Astrocyte (in vitro differentiated cells and primary cell): ENCODE measurements around the gene PLXNB2. TPM values are rescaled to one million over a fixed set of nuclear protein-coding genes. Genes with fewer than 3 reads are reported as not detected.
A peak's percentile ranks its signal among the peaks of the same experiment; 100 is the strongest.

Experiments
- DNase-seq: peaks from one replicate; pipeline ENCODE4 v3.0.0-alpha.2; 2010; ENCODE audit warnings: low read depth
- FAIRE-seq: peaks from 2 replicates; lab custom pipeline; 2011; peaks lifted over from hg19 to GRCh38; lab: Jason Lieb, UNC
- H2AFZ ChIP-seq: 2 replicates; pipeline ENCODE4 v1.6.0; 2012; ENCODE audit warnings: low read depth, low read length, inconsistent platforms
- H3K27ac ChIP-seq: 2 replicates; pipeline ENCODE4 v1.5.1; 2011; ENCODE audit warnings: low read depth, low read length, inconsistent platforms
- H3K27me3 ChIP-seq: 2 replicates; pipeline ENCODE4 v1.6.0; 2011; ENCODE audit warnings: low read length, inconsistent platforms; ENCODE audit not compliant: insufficient read depth
- H3K36me3 ChIP-seq: 2 replicates; pipeline ENCODE4 v1.5.1; 2011; ENCODE audit warnings: low read length, inconsistent platforms; ENCODE audit not compliant: insufficient read depth
- H3K4me1 ChIP-seq: 2 replicates; pipeline ENCODE4 v1.5.1; 2011; ENCODE audit warnings: low read length, inconsistent platforms; ENCODE audit not compliant: insufficient read depth
- H3K4me2 ChIP-seq: 2 replicates; pipeline ENCODE4 v1.6.0; 2012; ENCODE audit warnings: low read length, inconsistent platforms
- H3K4me3 ChIP-seq: 2 replicates; pipeline ENCODE4 v1.5.1; 2011; ENCODE audit warnings: low read depth, mild to moderate bottlenecking, low read length, inconsistent platforms; ENCODE audit not compliant: insufficient read depth
- H3K79me2 ChIP-seq: 2 replicates; pipeline ENCODE4 v1.6.0; 2012; ENCODE audit warnings: mild to moderate bottlenecking, low read length, inconsistent platforms; ENCODE audit not compliant: insufficient read depth
- H3K9ac ChIP-seq: 2 replicates; pipeline ENCODE4 v1.6.0; 2012; ENCODE audit warnings: mild to moderate bottlenecking, low read length, inconsistent platforms
- H3K9me3 ChIP-seq: 2 replicates; pipeline ENCODE4 v1.5.1; 2012; ENCODE audit warnings: low read depth, mild to moderate bottlenecking, low read length, inconsistent platforms; ENCODE audit not compliant: insufficient read depth
- H4K20me1 ChIP-seq: 2 replicates; pipeline ENCODE4 v1.6.0; 2012; ENCODE audit warnings: low read length, inconsistent platforms; ENCODE audit not compliant: insufficient read depth
- H3K27ac Mint-ChIP-seq: one replicate; pipeline ENCODE4 v1.8.0; 2021; ENCODE audit warnings: mild to moderate bottlenecking, mixed read lengths; ENCODE audit not compliant: unreplicated experiment
- H3K27me3 Mint-ChIP-seq: one replicate; pipeline ENCODE4 v1.8.0; 2021; ENCODE audit warnings: low read depth, mixed read lengths; ENCODE audit not compliant: unreplicated experiment
- H3K36me3 Mint-ChIP-seq: one replicate; pipeline ENCODE4 v1.8.0; 2021; ENCODE audit warnings: low read depth, mixed read lengths; ENCODE audit not compliant: unreplicated experiment
- H3K4me1 Mint-ChIP-seq: one replicate; pipeline ENCODE4 v1.8.0; 2021; ENCODE audit warnings: low read depth, mixed read lengths; ENCODE audit not compliant: unreplicated experiment
- H3K4me3 Mint-ChIP-seq: one replicate; pipeline ENCODE4 v1.8.0; 2021; ENCODE audit warnings: mild to moderate bottlenecking, moderate library complexity, mixed read lengths; ENCODE audit not compliant: unreplicated experiment
- H3K9me3 Mint-ChIP-seq: one replicate; pipeline ENCODE4 v1.8.0; 2021; ENCODE audit warnings: mild to moderate bottlenecking, mixed read lengths; ENCODE audit not compliant: unreplicated experiment
- EZH2 ChIP-seq: IDR thresholded peaks from 2 replicates; pipeline ENCODE4 v1.6.1; 2012; ENCODE audit warnings: mild to moderate bottlenecking, low read length, inconsistent platforms; ENCODE audit not compliant: insufficient read depth
- total RNA-seq: library from RNA; stranded (reverse); gene quantifications from 2 replicates; pipeline ENCODE4 v1.2.1, GENCODE V29; 2021
- TF ChIP-seq, protein P1 (sequence below): IDR thresholded peaks from 2 replicates; pipeline ENCODE4 v1.5.1; 2011; ENCODE audit warnings: low read depth, mild to moderate bottlenecking, inconsistent platforms, low read length, moderate library complexity; ENCODE audit not compliant: insufficient read depth

PLXNB2 gene
- total RNA-seq, 1 donor from 2014 or later: 327 TPM

DNA sequence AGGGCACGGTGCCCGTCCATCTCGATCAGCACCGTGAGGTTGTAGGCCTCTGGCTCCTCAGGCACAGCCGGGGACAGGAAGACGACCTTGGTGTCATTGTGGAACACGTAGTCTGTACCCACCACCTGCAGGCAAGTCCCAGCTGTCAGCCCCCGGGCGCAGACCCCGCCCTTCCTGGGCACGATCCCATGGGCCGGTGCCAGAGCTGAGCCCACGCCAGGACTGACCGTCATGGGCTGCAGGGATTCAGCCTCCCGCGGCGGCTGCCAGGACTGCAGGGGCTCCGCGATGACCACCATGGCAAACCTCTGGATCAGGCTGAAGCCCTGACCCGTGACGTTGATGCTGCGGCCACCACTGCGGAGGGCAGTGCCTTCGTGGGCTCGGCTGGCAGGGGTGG lies 25.5 kb downstream of the PLXNB2 start:
- Histone ChIP-seq H3K4me3 (no peak overlapping the region), H3K4me1 (peaks cover 14% of the 10 kb centered on the region), H3K9ac (no peak overlapping the region), H2AFZ (no peak overlapping the region), H3K27me3 (no peaks in the 10 kb centered on the region), H3K36me3 (peaks cover 12% of the 10 kb centered on the region), H4K20me1 (peaks cover 41% of the 10 kb centered on the region), H3K9me3 (no peaks in the 10 kb centered on the region), H3K27ac (no peak overlapping the region), H3K4me2 (peak overlapping the region; percentile 66), H3K79me2 (peaks cover 21% of the 10 kb centered on the region)
- Mint-ChIP-seq H3K27ac (no peak overlapping the region), H3K27me3 (no peaks in the 10 kb centered on the region), H3K36me3 (peaks cover 2% of the 10 kb centered on the region), H3K4me1 (peaks cover 2% of the 10 kb centered on the region), H3K9me3 (no peaks in the 10 kb centered on the region), H3K4me3 (no peak overlapping the region)
- no peak for FAIRE-seq
- no peak for TF ChIP-seq EZH2
- TF ChIP-seq, protein P1, sequence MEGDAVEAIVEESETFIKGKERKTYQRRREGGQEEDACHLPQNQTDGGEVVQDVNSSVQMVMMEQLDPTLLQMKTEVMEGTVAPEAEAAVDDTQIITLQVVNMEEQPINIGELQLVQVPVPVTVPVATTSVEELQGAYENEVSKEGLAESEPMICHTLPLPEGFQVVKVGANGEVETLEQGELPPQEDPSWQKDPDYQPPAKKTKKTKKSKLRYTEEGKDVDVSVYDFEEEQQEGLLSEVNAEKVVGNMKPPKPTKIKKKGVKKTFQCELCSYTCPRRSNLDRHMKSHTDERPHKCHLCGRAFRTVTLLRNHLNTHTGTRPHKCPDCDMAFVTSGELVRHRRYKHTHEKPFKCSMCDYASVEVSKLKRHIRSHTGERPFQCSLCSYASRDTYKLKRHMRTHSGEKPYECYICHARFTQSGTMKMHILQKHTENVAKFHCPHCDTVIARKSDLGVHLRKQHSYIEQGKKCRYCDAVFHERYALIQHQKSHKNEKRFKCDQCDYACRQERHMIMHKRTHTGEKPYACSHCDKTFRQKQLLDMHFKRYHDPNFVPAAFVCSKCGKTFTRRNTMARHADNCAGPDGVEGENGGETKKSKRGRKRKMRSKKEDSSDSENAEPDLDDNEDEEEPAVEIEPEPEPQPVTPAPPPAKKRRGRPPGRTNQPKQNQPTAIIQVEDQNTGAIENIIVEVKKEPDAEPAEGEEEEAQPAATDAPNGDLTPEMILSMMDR: no peak
- no peak for DNase-seq

DNA sequence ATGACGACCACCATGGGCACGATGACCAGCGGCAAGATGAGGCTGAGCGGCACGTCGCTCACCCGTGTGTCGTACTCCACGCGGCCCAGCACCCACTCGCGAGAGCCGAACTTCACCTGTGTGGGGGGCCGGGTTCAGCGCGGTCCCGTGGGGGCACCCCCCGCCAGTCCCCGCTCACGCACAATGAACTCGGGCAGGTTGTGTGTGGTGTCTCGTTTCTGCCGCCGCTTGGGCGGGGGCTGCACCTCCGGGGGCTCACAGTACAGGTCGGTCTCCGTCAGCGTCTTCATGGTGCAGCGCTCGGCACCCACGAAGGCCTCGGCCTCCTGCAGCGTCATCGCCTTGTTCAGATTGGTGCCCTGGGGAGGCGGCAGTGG lies 26.1 kb downstream of the PLXNB2 start:
- H4K20me1 ChIP-seq: peaks cover 41% of the 10 kb centered on the region
- peaks cover 2% of the 10 kb centered on the region for H3K4me1 Mint-ChIP-seq
- no peaks in the 10 kb centered on the region for H3K27me3 ChIP-seq
- H3K4me3 ChIP-seq: no peak overlapping the region
- no peak overlapping the region for H2AFZ ChIP-seq
- peaks cover 2% of the 10 kb centered on the region for H3K36me3 Mint-ChIP-seq
- H3K36me3 ChIP-seq: peaks cover 12% of the 10 kb centered on the region
- no peak for FAIRE-seq
- no peak overlapping the region for H3K9ac ChIP-seq
- peaks cover 17% of the 10 kb centered on the region for H3K79me2 ChIP-seq
- peaks cover 14% of the 10 kb centered on the region for H3K4me1 ChIP-seq
- DNase-seq: no peak
- H3K27ac ChIP-seq: no peak overlapping the region
- TF ChIP-seq, protein P1: no peak
- TF ChIP-seq EZH2: no peak
- H3K9me3 Mint-ChIP-seq: no peaks in the 10 kb centered on the region
- H3K27me3 Mint-ChIP-seq: no peaks in the 10 kb centered on the region
- H3K9me3 ChIP-seq: no peaks in the 10 kb centered on the region
- no peak overlapping the region for H3K27ac Mint-ChIP-seq
- no peak overlapping the region for H3K4me2 ChIP-seq
- H3K4me3 Mint-ChIP-seq: no peak overlapping the region

DNA sequence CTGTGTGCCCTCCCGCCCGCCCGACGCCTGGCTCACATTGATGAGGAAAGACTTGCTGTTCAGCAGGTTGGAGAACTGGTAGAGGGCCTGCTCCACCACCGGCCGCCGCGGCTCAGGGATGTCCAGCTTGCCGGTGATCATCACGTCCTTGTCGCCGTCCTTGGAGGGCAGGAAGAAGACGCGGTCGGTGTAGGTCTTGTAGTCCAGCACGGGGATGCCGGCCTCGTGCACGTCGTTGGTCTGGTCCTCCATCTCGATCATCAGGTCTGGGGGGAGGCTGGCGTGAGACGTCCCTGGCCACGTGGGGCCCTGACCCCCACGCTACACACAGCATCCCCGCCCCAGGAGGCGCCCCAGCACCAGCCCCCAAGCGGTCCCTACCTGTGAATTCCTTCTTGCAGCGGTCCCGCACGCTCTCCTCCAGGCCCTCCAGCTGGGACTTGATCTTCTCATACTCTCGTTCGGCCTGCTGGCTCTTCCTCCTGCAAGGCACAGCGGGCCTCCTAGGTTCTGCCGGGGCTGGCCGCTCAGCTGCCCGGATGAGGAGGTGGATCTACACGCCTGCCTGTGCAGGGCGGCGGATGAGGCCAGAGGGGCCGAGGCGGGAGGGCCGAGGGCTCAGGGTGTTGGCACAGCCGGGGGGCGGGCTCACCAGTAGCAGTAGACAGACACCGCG lies 26.6 kb downstream of the PLXNB2 start:
- DNase-seq: no peak
- H3K4me1 Mint-ChIP-seq: peaks cover 2% of the 10 kb centered on the region
- Histone ChIP-seq H4K20me1 (peaks cover 40% of the 10 kb centered on the region), H3K36me3 (peaks cover 12% of the 10 kb centered on the region), H3K4me3 (no peak overlapping the region), H3K27me3 (no peaks in the 10 kb centered on the region), H3K4me2 (no peak overlapping the region), H3K79me2 (peaks cover 12% of the 10 kb centered on the region), H3K9me3 (no peaks in the 10 kb centered on the region), H3K9ac (no peak overlapping the region), H3K4me1 (peaks cover 14% of the 10 kb centered on the region), H3K27ac (no peak overlapping the region), H2AFZ (no peak overlapping the region)
- TF ChIP-seq EZH2: no peak
- TF ChIP-seq, protein P1: no peak
- H3K27ac Mint-ChIP-seq: no peak overlapping the region
- H3K4me3 Mint-ChIP-seq: no peak overlapping the region
- H3K27me3 Mint-ChIP-seq: no peaks in the 10 kb centered on the region
- peaks cover 2% of the 10 kb centered on the region for H3K36me3 Mint-ChIP-seq
- FAIRE-seq: no peak
- no peaks in the 10 kb centered on the region for H3K9me3 Mint-ChIP-seq
